Measurements from ENCODE around the gene OR6Y1. TPM values are rescaled to one million over a fixed set of nuclear protein-coding genes. Genes with fewer than 3 reads are reported as not detected.

Gene OR6Y1
- total RNA-seq, 4 donors from 2014 or later: not detected

DNA sequence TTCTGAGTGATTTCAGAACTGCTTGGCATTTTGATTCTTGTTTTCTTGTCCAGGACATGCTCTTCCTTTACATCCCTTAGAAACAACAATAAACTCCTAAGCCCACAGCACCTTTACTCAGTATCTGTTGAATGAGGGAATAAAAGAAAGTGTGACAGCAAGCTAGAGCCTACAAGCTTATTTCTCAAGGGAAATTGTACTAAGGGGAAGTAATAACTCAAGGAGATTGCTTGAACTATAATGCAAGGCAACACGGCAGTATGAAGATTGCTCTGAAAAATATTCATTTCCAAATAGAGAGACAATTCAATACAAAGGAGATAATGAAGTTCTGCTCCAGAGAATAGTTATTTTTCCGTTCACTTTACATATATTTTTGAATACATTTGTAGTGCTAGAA is 9.6 kb upstream of the OR6Y1 start:
- Histone ChIP-seq H3K27ac (no peak overlapping the region), H3K4me3 (no peak overlapping the region), H3K36me3 (no peaks in the 10 kb centered on the region), H3K4me1 (no peaks in the 10 kb centered on the region), H3K9me3 (no peaks in the 10 kb centered on the region), H3K27me3 (no peaks in the 10 kb centered on the region)
- intact Hi-C loops (cut with DNase I; ENCODE audit: low total_unique reads) (no loop called here), in situ Hi-C loops (cut with MboI; ENCODE audit: low pct_ligation_motif_present in 1 of 4, low pct_unique_long_range_greater_than_20kb in 1 of 4, low sequenced_read_pairs in 3 of 4) (no loop called here)
- WGBS, 2 donors (ENCODE audit: low coverage in 1 of 2): 60 to 69% methylated on average over 2 of the region's 2 CpGs
- TF ChIP-seq POLR2A (IDR thresholded peaks at IDR 0.05): no peak
- TF ChIP-seq EP300 (IDR thresholded peaks at IDR 0.05; ENCODE audit: low read depth): no peak
- no peak for TF ChIP-seq POLR2AphosphoS5 (IDR thresholded peaks at IDR 0.05)
- no peak for TF ChIP-seq CTCF (IDR thresholded peaks at IDR 0.05)
- no peak for DNase-seq

DNA sequence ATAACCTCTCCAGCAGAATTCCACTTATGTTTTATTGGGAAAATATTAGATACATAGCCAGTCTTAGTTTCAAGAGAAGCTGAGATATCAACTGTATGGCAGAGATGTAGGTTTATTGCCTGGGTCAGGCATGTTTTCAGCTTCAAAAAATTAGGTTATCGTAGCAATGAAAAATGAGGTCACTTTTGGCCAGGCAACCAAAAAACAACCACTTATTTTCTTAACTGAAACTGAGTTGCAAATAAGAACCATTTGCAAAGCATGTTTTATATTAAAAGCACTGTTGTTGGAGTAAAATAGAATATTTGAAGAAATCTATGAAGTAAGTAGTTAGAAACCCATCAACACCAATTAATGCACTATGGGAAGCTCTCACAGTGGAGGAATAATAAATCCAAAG is 5.5 kb upstream of the OR6Y1 start:
- in situ Hi-C loops (cut with MboI; ENCODE audit: low pct_ligation_motif_present in 1 of 4, low pct_unique_long_range_greater_than_20kb in 1 of 4, low sequenced_read_pairs in 3 of 4): no loop called here
- DNase-seq: no peak
- WGBS, 2 donors (ENCODE audit: low coverage in 1 of 2): 70 to 82% methylated on average over 1 of the region's 1 CpG
- intact Hi-C loops (cut with DNase I; ENCODE audit: low total_unique reads): no loop called here
- H3K4me1 ChIP-seq: no peaks in the 10 kb centered on the region
- TF ChIP-seq POLR2A (IDR thresholded peaks at IDR 0.05): no peak
- no peak for TF ChIP-seq EP300 (IDR thresholded peaks at IDR 0.05; ENCODE audit: low read depth)
- TF ChIP-seq POLR2AphosphoS5 (IDR thresholded peaks at IDR 0.05): no peak
- TF ChIP-seq CTCF (IDR thresholded peaks at IDR 0.05): no peak
- no peak overlapping the region for H3K27ac ChIP-seq
- no peaks in the 10 kb centered on the region for H3K9me3 ChIP-seq
- no peaks in the 10 kb centered on the region for H3K27me3 ChIP-seq
- no peak overlapping the region for H3K4me3 ChIP-seq
- H3K36me3 ChIP-seq: no peaks in the 10 kb centered on the region

DNA sequence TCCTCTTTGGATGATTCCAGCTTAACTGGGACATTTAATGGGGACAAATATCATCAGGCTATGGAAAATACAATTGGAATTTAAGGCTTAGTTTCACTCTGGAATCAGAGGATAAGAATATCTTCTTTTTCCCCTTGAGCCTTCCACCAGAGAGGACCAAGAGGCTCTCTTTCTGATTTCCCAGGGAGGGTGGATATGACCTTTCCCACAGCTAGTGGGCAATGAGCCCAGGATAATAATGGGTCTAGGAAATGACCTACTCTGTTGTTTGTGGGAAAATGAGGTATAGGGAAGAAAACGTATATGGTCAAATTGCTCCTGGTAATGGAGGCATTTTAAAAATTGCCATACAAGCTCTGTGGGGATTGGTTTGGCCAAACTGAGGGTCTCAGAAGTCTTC is 1.9 kb downstream of the OR6Y1 start:
- no peak overlapping the region for H3K27ac ChIP-seq
- intact Hi-C loops (cut with DNase I; ENCODE audit: low total_unique reads): no loop called here
- H3K9me3 ChIP-seq: no peaks in the 10 kb centered on the region
- 43 to 45% methylated on average over 1 of the region's 1 CpG for WGBS, 2 donors (ENCODE audit: low coverage in 1 of 2)
- no peaks in the 10 kb centered on the region for H3K4me1 ChIP-seq
- no peak for DNase-seq
- H3K27me3 ChIP-seq: no peaks in the 10 kb centered on the region
- TF ChIP-seq POLR2A (IDR thresholded peaks at IDR 0.05): no peak
- TF ChIP-seq EP300 (IDR thresholded peaks at IDR 0.05; ENCODE audit: low read depth): no peak
- no peak for TF ChIP-seq CTCF (IDR thresholded peaks at IDR 0.05)
- TF ChIP-seq POLR2AphosphoS5 (IDR thresholded peaks at IDR 0.05): no peak
- H3K4me3 ChIP-seq: no peak overlapping the region
- in situ Hi-C loops (cut with MboI; ENCODE audit: low pct_ligation_motif_present in 1 of 4, low pct_unique_long_range_greater_than_20kb in 1 of 4, low sequenced_read_pairs in 3 of 4): no loop called here
- no peaks in the 10 kb centered on the region for H3K36me3 ChIP-seq

DNA sequence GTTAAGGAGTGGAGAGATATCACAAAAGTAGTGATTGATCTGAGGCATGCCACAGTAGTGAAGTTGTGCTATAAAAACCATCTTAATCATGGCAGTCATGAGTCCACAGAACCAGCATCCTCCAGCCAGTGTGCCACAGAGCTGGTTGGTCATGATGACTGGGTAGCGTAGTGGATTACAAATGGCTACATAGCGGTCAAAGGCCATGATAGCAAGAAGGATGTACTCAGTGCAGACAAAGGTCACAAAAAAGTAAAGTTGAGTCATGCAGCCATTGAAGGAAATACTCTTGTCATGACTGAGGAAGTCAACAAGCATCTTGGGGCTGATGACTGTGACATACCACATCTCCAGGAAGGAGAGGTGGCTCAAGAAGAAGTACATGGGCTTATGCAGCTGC is 6.7 kb downstream of the OR6Y1 start:
- in situ Hi-C loops (cut with MboI; ENCODE audit: low pct_ligation_motif_present in 1 of 4, low pct_unique_long_range_greater_than_20kb in 1 of 4, low sequenced_read_pairs in 3 of 4) (no loop called here), intact Hi-C loops (cut with DNase I; ENCODE audit: low total_unique reads) (no loop called here)
- WGBS, 2 donors (ENCODE audit: low coverage in 1 of 2): 90 to 97% methylated on average over 2 of the region's 2 CpGs
- no peaks in the 10 kb centered on the region for H3K4me1 ChIP-seq
- TF ChIP-seq POLR2AphosphoS5 (IDR thresholded peaks at IDR 0.05) (no peak), CTCF (IDR thresholded peaks at IDR 0.05) (no peak), EP300 (IDR thresholded peaks at IDR 0.05; ENCODE audit: low read depth) (no peak), POLR2A (IDR thresholded peaks at IDR 0.05) (no peak)
- H3K27me3 ChIP-seq: no peaks in the 10 kb centered on the region
- no peak for DNase-seq
- H3K27ac ChIP-seq: no peak overlapping the region
- no peaks in the 10 kb centered on the region for H3K9me3 ChIP-seq
- no peak overlapping the region for H3K4me3 ChIP-seq
- H3K36me3 ChIP-seq: no peaks in the 10 kb centered on the region
